GM23338 (cell line): Measurements from ENCODE around the gene DOCK7.
"Not testable (repeated sequence)": the region's sequence is repeated elsewhere in the genome, so short reads cannot be mapped to it uniquely, and the experiment has no call there.

Source experiments
- CREB1 ChIP-seq: fragments of 250-450 bp; sonication (Bioruptor Pico); IDR thresholded peaks from 2 replicates; pipeline ENCODE4 v1.5.0; 2020; ENCODE audit warnings: low read depth, mild to moderate bottlenecking, moderate library complexity
- JUNB ChIP-seq: IDR thresholded peaks from one replicate; pipeline ENCODE4 v1.6.1; 2016; ENCODE audit warnings: antibody characterized with exemption; ENCODE audit not compliant: unreplicated experiment
- NANOG ChIP-seq: IDR thresholded peaks from 2 replicates; pipeline ENCODE4 v1.6.1; 2016; ENCODE audit warnings: antibody characterized with exemption, borderline replicate concordance
- POLR2AphosphoS5 ChIP-seq: IDR thresholded peaks from 2 replicates; pipeline ENCODE4 v1.6.1; 2016; ENCODE audit warnings: antibody characterized with exemption, low read depth
- TF ChIP-seq, protein P1 (sequence below), 2 experiments: fragments of 200-600 bp in 1 of 2; sonication (generic) in 1 of 2; conservative IDR thresholded peaks; 2 replicates each; pipeline versions ENCODE4 v1.5.1 to v1.6.1; 2016 to 2017; ENCODE audit warnings: antibody characterized with exemption in 2 of 2, low read depth in 2 of 2, mild to moderate bottlenecking in 2 of 2, moderate library complexity in 1 of 2
- TF ChIP-seq, protein P2 (sequence below): IDR thresholded peaks from one replicate; pipeline ENCODE4 v1.6.1; 2018; ENCODE audit warnings: antibody characterized with exemption; ENCODE audit not compliant: unreplicated experiment

DNA sequence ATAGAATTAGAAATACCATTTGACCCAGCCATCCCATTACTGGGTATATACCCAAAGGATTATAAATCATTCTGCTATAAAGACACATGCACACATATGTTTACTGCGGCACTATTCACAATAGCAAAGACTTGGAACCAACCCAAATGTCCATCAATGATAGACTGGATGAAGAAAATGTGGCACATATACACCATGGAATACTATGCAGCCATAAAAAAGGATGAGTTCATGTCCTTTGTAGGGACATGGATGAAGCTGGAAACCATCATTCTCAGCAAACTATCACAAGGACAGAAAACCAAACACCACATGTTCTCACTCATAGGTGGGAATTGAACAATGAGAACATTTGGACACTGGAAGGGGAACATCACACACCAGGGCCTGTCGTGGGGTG lies 7.2 kb downstream of the DOCK7 start:
- TF ChIP-seq JUNB, NANOG, POLR2AphosphoS5, CREB1: not testable (repeated sequence)
- TF ChIP-seq, protein P1, sequence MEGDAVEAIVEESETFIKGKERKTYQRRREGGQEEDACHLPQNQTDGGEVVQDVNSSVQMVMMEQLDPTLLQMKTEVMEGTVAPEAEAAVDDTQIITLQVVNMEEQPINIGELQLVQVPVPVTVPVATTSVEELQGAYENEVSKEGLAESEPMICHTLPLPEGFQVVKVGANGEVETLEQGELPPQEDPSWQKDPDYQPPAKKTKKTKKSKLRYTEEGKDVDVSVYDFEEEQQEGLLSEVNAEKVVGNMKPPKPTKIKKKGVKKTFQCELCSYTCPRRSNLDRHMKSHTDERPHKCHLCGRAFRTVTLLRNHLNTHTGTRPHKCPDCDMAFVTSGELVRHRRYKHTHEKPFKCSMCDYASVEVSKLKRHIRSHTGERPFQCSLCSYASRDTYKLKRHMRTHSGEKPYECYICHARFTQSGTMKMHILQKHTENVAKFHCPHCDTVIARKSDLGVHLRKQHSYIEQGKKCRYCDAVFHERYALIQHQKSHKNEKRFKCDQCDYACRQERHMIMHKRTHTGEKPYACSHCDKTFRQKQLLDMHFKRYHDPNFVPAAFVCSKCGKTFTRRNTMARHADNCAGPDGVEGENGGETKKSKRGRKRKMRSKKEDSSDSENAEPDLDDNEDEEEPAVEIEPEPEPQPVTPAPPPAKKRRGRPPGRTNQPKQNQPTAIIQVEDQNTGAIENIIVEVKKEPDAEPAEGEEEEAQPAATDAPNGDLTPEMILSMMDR (conservative IDR thresholded peaks at IDR 0.05; ENCODE audit: low read depth in 2 of 2): not testable (repeated sequence)
- TF ChIP-seq, protein P2, sequence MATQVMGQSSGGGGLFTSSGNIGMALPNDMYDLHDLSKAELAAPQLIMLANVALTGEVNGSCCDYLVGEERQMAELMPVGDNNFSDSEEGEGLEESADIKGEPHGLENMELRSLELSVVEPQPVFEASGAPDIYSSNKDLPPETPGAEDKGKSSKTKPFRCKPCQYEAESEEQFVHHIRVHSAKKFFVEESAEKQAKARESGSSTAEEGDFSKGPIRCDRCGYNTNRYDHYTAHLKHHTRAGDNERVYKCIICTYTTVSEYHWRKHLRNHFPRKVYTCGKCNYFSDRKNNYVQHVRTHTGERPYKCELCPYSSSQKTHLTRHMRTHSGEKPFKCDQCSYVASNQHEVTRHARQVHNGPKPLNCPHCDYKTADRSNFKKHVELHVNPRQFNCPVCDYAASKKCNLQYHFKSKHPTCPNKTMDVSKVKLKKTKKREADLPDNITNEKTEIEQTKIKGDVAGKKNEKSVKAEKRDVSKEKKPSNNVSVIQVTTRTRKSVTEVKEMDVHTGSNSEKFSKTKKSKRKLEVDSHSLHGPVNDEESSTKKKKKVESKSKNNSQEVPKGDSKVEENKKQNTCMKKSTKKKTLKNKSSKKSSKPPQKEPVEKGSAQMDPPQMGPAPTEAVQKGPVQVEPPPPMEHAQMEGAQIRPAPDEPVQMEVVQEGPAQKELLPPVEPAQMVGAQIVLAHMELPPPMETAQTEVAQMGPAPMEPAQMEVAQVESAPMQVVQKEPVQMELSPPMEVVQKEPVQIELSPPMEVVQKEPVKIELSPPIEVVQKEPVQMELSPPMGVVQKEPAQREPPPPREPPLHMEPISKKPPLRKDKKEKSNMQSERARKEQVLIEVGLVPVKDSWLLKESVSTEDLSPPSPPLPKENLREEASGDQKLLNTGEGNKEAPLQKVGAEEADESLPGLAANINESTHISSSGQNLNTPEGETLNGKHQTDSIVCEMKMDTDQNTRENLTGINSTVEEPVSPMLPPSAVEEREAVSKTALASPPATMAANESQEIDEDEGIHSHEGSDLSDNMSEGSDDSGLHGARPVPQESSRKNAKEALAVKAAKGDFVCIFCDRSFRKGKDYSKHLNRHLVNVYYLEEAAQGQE: not testable (repeated sequence)
